ENCODE results near the gene CIZ1. TPM values are rescaled to one million over a fixed set of nuclear protein-coding genes. Genes with fewer than 3 reads are reported as not detected.

CIZ1 gene
- total RNA-seq, 2 donors from 2014 or later, result 58.4 to 61.6 TPM

- Histone ChIP-seq H3K4me1 (peaks cover 28% of the 10 kb centered on the region), H3K9me3 (no peaks in the 10 kb centered on the region), H3K36me3 (replicated peaks in 1 of 2; ENCODE audit: insufficient read depth in 1 of 2, low read depth in 2 of 2) (no peaks in the 10 kb centered on the region), H3K4me3 (no peak overlapping the region), H3K27ac (no peak overlapping the region), H3K27me3 (no peaks in the 10 kb centered on the region)
- TF ChIP-seq POLR2A (IDR thresholded peaks at IDR 0.05), result no peak
- no peak for TF ChIP-seq CTCF (IDR thresholded peaks at IDR 0.05)
- intact Hi-C loops (cut with DNase I), result no loop called here
- ATAC-seq (no peak), DNase-seq (no peak)
- WGBS, 2 donors, result 57 to 100% methylated on average over 2 to 8 of the region's 8 CpGs
These were observed 45.8 kb downstream of the CIZ1 start for GRCh38 chr9:128145536-128145935.

GRCh38 chr9:128144239-128145181 lies 46.9 kb downstream of the CIZ1 start:
- H3K27ac ChIP-seq, result no peak overlapping the region
- H3K9me3 ChIP-seq, result no peaks in the 10 kb centered on the region
- intact Hi-C loops (cut with DNase I), result no loop called here
- DNase-seq, result no peak
- H3K27me3 ChIP-seq, result no peaks in the 10 kb centered on the region
- no peak overlapping the region for H3K4me3 ChIP-seq
- no peak for TF ChIP-seq POLR2A (IDR thresholded peaks at IDR 0.05)
- no peak for ATAC-seq
- H3K36me3 ChIP-seq (replicated peaks in 1 of 2; ENCODE audit: insufficient read depth in 1 of 2, low read depth in 2 of 2), result no peaks in the 10 kb centered on the region
- H3K4me1 ChIP-seq, result peaks cover 18% of the 10 kb centered on the region
- WGBS, 2 donors, result 84 to 85% methylated on average over 15 to 22 of the region's 22 CpGs

GRCh38 chr9:128143525-128144238 lies 47.7 kb downstream of the CIZ1 start:
- WGBS, 2 donors, result 71 to 86% methylated on average over 7 to 8 of the region's 8 CpGs
- no peak for DNase-seq

GRCh38 chr9:128142596-128142995 lies 48.8 kb downstream of the CIZ1 start:
- no peak for DNase-seq
- Histone ChIP-seq H3K27ac (no peak overlapping the region), H3K36me3 (replicated peaks in 1 of 2; ENCODE audit: insufficient read depth in 1 of 2, low read depth in 2 of 2) (no peaks in the 10 kb centered on the region), H3K4me3 (no peak overlapping the region), H3K27me3 (no peaks in the 10 kb centered on the region), H3K4me1 (no peaks in the 10 kb centered on the region), H3K9me3 (no peaks in the 10 kb centered on the region)
- intact Hi-C loops (cut with DNase I), result no loop called here
- TF ChIP-seq CTCF (IDR thresholded peaks at IDR 0.05), result no peak
- TF ChIP-seq POLR2A (IDR thresholded peaks at IDR 0.05), result no peak
- no peak for ATAC-seq
- 71 to 91% methylated on average over 2 of the region's 2 CpGs for WGBS, 2 donors

More at GRCh38 chr9:128143525-128144238, 47.7 kb downstream of the CIZ1 start:
- Histone ChIP-seq H3K9me3 (no peaks in the 10 kb centered on the region), H3K27me3 (no peaks in the 10 kb centered on the region), H3K4me3 (no peak overlapping the region), H3K27ac (no peak overlapping the region), H3K36me3 (replicated peaks in 1 of 2; ENCODE audit: insufficient read depth in 1 of 2, low read depth in 2 of 2) (no peaks in the 10 kb centered on the region), H3K4me1 (peaks cover 9% of the 10 kb centered on the region)
- TF ChIP-seq POLR2A (IDR thresholded peaks at IDR 0.05) (no peak), CTCF (IDR thresholded peaks at IDR 0.05) (no peak)
- no peak for ATAC-seq
- intact Hi-C loops (cut with DNase I), result no loop called here

GRCh38 chr9:128142061-128142460 lies 49.3 kb downstream of the CIZ1 start:
- Histone ChIP-seq H3K9me3 (no peaks in the 10 kb centered on the region), H3K4me1 (no peaks in the 10 kb centered on the region), H3K4me3 (no peak overlapping the region), H3K27ac (no peak overlapping the region), H3K36me3 (replicated peaks in 1 of 2; ENCODE audit: insufficient read depth in 1 of 2, low read depth in 2 of 2) (no peaks in the 10 kb centered on the region), H3K27me3 (no peaks in the 10 kb centered on the region)
- DNase-seq (no peak), ATAC-seq (no peak)
- WGBS, 2 donors, result 61 to 76% methylated on average over 4 of the region's 4 CpGs
- no peak for TF ChIP-seq POLR2A (IDR thresholded peaks at IDR 0.05)
- no peak for TF ChIP-seq CTCF (IDR thresholded peaks at IDR 0.05)
- intact Hi-C loops (cut with DNase I), result no loop called here
